Right kidney (tissue), 1 donor: ENCODE measurements around the gene UBA52.

ENCODE experiments used
- DNase-seq: peaks from one replicate; pipeline ENCODE4 v3.0.0-alpha.2; 2016

The UBA52 gene

DNA sequence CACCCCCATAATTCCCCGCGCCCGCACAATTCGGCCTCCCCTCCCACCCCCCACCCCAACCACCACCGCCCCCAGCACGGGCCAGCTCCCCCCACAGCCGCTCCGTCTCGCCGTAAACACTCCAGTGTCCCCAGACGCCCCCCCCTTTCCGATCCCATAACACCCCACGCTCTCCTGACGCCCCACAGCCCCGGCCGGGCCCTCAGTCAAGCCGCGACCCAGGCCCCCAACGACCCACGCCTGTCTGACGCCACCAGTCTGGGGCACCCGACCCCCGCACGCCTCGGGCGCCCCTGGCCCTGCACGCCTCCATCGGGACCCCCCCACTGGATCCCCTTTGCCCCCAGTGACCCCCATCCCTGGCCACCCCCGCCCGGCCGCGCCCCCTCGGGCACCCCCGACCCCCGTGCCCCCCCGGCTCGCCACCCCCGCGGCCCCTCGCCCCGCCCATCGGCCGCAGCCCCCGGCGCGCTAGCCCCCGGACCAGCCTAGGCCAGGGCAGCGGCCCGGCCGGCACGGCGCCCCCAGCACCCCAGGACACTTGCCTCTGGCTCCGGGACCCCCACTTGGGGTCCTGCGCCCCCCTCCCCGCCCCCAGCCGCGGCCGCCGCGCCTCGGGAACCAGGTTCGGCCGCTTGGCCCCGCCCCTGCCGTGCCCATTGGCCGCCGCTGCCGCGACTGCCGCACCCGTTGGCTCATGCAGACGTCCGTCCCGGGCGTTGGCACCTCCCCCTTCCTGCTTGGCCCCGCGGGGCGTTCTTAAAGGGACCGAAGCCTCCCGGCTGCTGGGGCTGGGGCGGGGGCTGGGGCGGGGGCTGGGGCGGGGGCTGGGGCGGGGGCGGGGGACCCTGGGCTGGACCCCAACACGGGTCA is 28.5 kb upstream of the UBA52 start, which contains the start of gene FKBP8:
TSS of gene FKBP8 (minus strand) at position 633 of the 873 bp plus-strand sequence. CDS start 1,603 bp downstream, outside the sequence.
- peak; percentile 58 for DNase-seq

- DNase-seq, result peak; percentile 28
Observed at GRCh38 chr19:18543814-18544475, 27.7 kb upstream of the UBA52 start.

- no peak for DNase-seq
Observed at GRCh38 chr19:18551631-18552030, 20.0 kb upstream of the UBA52 start.

DNA sequence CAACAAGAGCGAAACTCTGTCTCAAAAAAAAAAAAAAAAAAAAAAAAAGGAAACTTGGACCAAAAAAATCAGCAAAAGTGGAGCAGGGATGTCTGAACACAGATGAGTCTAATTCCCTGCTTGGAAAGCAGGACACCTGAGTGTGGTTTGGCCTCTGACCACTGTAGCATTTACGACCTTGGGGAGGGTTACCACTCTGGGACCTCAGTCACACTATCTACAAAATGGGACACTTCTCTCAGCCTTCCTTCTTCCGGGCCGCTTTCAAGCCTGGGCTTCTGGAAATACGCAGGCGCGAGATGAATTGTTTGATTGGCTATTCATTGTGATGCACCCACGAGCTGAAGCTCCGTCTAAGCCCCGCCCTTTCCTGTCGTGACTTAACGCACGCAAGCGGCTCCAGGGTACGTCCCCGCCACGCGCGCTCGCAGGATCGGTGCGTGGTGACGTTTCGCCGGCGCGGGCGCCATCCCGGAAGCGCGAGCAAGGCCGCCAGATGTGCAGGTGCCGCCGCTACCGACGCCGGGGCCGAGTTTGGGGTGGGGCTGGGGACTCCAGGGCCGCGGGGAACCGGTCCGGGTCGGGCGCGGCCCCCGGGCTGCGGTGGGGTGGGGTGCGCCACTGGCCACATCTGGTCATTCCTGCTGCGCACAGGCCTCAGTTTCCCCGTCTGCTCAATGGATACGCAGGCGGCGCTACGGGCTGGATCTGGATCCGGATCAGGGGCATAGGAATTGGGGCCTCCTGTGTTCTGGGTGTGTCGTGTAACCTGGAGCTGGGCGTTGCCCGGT is 14.1 kb upstream of the UBA52 start, which contains the start of gene KXD1:
TSS of gene KXD1 (plus strand) at position 460 of the 791 bp plus-strand sequence. CDS start 4,187 bp downstream, outside the sequence.
- peak; percentile 73 for DNase-seq

DNA sequence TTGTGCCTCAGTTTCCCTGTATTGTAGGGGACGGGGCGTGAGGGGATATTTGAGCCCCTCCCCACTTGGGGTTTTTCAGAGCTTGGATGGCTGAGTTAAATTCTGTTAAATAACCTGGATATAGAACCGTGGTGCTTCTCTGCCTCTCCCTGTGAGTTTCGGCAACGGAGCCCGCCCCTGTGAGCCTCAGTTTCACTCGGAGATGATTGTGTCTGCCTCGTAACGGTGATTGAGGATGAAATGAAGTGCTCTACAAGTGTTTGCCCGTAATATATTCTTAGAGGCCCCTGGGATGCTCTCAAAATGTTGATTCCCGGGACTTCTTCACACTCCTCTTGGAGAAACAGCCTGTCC is 13.5 kb upstream of the UBA52 start:
- peak; percentile 49 for DNase-seq

DNA sequence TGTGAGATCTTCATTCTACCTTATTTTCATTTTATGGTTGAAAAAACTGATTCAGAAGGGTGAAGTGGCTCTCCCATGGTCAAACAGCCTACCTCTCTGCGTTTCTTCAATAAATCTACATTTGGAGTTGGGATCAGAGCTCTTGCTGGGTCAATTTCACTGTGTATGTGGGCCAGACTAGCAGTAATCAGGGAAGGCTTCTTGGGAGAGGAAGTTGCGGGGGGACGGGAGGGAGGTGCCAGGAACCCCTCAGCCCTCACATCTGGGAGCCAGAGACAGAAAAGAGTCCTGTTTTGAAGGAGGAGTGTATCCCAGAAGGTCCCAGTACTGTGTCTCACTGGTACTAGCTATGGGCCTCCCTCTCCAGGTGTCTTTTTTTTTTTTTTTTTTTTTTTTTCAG is 13.1 kb upstream of the UBA52 start:
- DNase-seq, result no peak

- no peak for DNase-seq
Observed at GRCh38 chr19:18559685-18560084, 12.0 kb upstream of the UBA52 start.

DNA sequence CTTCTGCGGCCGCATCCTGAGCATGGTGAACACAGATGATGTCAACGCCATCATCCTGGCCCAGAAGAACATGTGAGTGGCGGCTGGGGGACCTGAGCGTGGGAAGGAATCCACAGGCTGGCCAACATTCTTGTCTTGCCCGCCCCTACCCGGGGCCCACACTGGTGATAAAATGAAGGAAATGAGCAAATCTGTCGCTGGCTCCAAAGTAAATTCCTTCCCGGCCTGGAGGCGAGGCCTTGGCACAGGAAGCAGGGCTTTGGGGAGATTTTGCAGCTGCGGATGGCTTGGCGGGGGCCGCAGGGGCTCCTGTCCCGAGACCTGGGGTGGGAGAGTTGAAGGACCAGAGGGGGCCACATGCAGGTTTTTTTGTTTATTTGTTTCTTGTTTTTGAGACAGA is 9.6 kb upstream of the UBA52 start:
- DNase-seq, result no peak

- no peak for DNase-seq
Observed at GRCh38 chr19:18566953-18567352, 4.7 kb upstream of the UBA52 start.

GRCh38 chr19:18568367-18568766 is 3.3 kb upstream of the UBA52 start:
- no peak for DNase-seq

GRCh38 chr19:18574691-18575291 is 3.1 kb downstream of the UBA52 start:
- DNase-seq, result no peak

GRCh38 chr19:18576383-18576782 is 4.7 kb downstream of the UBA52 start:
- no peak for DNase-seq

GRCh38 chr19:18577365-18577914 is 5.8 kb downstream of the UBA52 start:
- DNase-seq, result no peak

- no peak for DNase-seq
Observed at GRCh38 chr19:18580311-18580710, 8.7 kb downstream of the UBA52 start.

DNA sequence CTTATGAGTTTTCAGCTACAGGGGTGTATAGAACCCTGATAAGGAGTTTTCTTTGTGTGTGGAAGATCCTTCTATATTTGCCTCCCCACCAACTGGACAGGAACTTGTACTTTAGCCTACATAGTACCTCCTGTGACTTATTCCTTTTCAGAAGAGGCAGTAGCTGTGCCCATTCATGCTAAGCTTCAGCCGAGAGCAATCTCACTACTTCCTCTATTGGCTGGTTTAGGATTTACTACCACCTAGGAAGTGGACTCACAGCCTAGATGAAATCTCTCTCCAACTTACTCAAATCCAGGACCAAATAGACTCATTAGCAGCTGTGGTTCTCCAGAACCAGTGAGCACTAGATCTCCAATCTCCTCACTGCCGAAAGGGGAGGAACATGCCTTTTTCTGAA is 14.6 kb downstream of the UBA52 start:
- DNase-seq, result no peak

- no peak for DNase-seq
Observed at GRCh38 chr19:18587561-18587960, 15.9 kb downstream of the UBA52 start.

- DNase-seq, result no peak
Observed at GRCh38 chr19:18587962-18588610, 16.4 kb downstream of the UBA52 start.

DNA sequence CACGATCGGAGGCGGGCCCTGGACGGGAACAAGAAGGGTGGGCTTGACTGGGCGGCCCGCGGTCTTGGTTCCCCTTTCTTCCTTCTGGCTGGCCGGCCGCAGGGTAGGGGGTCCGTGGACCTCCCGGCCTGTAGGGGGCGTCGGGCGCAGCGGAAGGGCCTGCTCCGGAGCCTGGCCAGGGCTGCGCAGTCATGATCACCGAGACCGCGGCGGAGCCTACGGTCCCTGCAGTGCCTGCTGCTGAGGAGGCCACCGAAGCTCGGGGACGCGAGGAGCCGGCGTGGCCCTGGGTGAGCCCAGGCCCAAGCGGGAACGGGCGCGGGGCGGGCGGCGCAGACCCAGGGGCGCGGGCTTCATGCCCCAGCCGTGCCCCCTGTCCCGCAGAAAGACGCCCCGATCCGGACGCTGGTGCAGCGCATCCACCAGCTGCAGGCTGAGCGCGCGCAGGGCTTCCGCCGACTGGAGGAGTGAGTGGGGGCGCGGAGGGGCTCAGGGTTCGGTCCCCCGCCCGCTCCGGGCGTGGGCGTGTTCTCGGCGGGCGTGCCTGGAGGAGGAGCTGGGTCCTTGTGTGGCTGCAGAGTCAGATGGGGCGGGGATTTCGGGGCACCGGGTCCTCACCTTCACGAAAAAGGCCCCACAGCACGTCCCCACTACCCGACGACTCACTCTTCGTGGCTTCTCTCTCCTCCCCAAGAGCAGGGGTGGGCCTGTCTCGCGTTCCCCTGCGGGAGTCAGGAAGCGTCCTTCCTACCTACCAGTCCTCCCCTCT is 17.1 kb downstream of the UBA52 start, which contains the start of gene REX1BD:
TSS of gene REX1BD (plus strand) at position 188 of the 769 bp plus-strand sequence. CDS start at position 192, 4 bp downstream.
- DNase-seq, result peak; percentile 98

DNA sequence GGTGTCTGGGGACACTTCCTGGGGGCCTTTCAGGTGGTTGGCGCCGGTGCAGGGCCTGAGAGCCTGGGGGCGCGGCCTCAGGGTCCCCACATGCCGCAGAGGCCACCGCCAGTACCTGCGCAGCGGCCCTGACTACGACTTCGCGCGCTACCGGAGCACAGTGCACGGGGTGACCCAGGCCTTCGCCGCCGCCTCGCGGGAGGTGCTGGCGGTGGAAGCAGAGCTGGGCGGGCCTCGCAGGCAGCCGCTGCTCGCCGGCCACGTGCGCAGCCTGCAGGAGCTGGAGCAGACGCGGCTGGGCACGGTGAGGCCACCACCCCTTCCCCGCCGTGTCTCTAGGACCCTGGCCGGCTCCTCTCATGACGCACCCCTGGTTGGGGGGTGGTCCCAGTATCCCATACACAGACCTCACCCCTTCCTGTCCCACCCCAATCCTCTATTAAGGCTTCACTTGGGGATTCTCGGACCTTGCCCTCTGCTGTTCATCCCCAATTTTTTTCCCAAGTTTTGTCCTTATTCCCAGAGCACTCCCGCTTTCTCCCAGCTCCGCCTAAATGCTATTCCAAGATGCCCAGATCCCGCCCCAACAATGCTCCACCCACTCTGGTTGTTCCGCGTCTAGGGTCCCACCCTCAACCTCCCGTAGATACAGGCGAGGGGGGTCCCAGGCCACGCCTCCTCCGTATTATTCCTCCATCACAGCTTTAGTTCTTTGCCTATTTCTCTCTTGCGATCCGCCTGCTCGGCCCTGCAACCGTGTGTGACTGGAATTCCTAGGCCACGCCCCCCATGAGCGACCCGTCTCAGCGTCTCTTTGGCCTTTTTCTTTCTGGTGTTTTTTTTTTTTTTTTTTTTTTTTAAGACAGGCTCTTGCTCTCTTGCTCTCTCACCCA is 18.0 kb downstream of the UBA52 start:
- no peak for DNase-seq
